ENCODE measurements around the gene ADGRD1.
"Not testable (repeated sequence)": the region's sequence is repeated elsewhere in the genome, so short reads cannot be mapped to it uniquely, and the experiment has no call there.

ADGRD1 gene

GRCh38 chr12:131121705-131122405 lies 168.1 kb downstream of the ADGRD1 start:
- no peak for DNase-seq (ENCODE audit: low read depth)

- no peak for DNase-seq (ENCODE audit: low read depth)
Observed at GRCh38 chr12:131122631-131123030, 168.9 kb downstream of the ADGRD1 start.

GRCh38 chr12:131123817-131124216 lies 170.1 kb downstream of the ADGRD1 start:
- no peak for DNase-seq (ENCODE audit: low read depth)

GRCh38 chr12:131124487-131125280 lies 171.0 kb downstream of the ADGRD1 start:
- DNase-seq (ENCODE audit: low read depth) = no peak

GRCh38 chr12:131126662-131127173 lies 173.0 kb downstream of the ADGRD1 start:
- DNase-seq (ENCODE audit: low read depth) = no peak

- DNase-seq (ENCODE audit: low read depth) = no peak
Observed at GRCh38 chr12:131128556-131128955, 174.8 kb downstream of the ADGRD1 start.

- not testable (repeated sequence) for DNase-seq (ENCODE audit: low read depth)
Observed at GRCh38 chr12:131128966-131129619, 175.4 kb downstream of the ADGRD1 start.

GRCh38 chr12:131129839-131130238 lies 176.1 kb downstream of the ADGRD1 start:
- DNase-seq (ENCODE audit: low read depth) = no peak

- no peak for DNase-seq (ENCODE audit: low read depth)
Observed at GRCh38 chr12:131130311-131130911, 176.7 kb downstream of the ADGRD1 start.

GRCh38 chr12:131131077-131131807 lies 177.5 kb downstream of the ADGRD1 start:
- no peak for DNase-seq (ENCODE audit: low read depth)

GRCh38 chr12:131131808-131132117 lies 178.1 kb downstream of the ADGRD1 start:
- DNase-seq (ENCODE audit: low read depth) = no peak

- DNase-seq (ENCODE audit: low read depth) = peak; percentile 71
Observed at GRCh38 chr12:131132118-131132892, 178.6 kb downstream of the ADGRD1 start.

GRCh38 chr12:131133015-131133905 lies 179.6 kb downstream of the ADGRD1 start:
- DNase-seq (ENCODE audit: low read depth) = no peak

GRCh38 chr12:131133994-131134393 lies 180.3 kb downstream of the ADGRD1 start:
- DNase-seq (ENCODE audit: low read depth) = no peak

- DNase-seq (ENCODE audit: low read depth) = no peak
Observed at GRCh38 chr12:131134523-131135310, 181.0 kb downstream of the ADGRD1 start.

- DNase-seq (ENCODE audit: low read depth) = no peak
Observed at GRCh38 chr12:131135311-131135785, 181.6 kb downstream of the ADGRD1 start.

- DNase-seq (ENCODE audit: low read depth) = no peak
Observed at GRCh38 chr12:131135786-131136538, 182.3 kb downstream of the ADGRD1 start.

- DNase-seq (ENCODE audit: low read depth) = no peak
Observed at GRCh38 chr12:131136539-131136872, 182.8 kb downstream of the ADGRD1 start.
